ENCODE data around the gene EPS8L2. TPM values are rescaled to one million over a fixed set of nuclear protein-coding genes. Genes with fewer than 3 reads are reported as not detected.

The EPS8L2 gene
- total and polyA plus RNA-seq, 2 experiments from 2014 or later, result 157 to 310 TPM

GRCh38 chr11:695538-696248 lies 10.3 kb upstream of the EPS8L2 start, which contains the start of gene TMEM80:
Gene TMEM80 (plus strand): TSS chr11:695816. CDS start chr11:695828, 12 bp downstream.
- TF ChIP-seq EZH2phosphoT487 (IDR thresholded peaks at IDR 0.05; ENCODE audit: low read depth, severe bottlenecking, unreplicated experiment), result no peak
- TF ChIP-seq, protein P1, sequence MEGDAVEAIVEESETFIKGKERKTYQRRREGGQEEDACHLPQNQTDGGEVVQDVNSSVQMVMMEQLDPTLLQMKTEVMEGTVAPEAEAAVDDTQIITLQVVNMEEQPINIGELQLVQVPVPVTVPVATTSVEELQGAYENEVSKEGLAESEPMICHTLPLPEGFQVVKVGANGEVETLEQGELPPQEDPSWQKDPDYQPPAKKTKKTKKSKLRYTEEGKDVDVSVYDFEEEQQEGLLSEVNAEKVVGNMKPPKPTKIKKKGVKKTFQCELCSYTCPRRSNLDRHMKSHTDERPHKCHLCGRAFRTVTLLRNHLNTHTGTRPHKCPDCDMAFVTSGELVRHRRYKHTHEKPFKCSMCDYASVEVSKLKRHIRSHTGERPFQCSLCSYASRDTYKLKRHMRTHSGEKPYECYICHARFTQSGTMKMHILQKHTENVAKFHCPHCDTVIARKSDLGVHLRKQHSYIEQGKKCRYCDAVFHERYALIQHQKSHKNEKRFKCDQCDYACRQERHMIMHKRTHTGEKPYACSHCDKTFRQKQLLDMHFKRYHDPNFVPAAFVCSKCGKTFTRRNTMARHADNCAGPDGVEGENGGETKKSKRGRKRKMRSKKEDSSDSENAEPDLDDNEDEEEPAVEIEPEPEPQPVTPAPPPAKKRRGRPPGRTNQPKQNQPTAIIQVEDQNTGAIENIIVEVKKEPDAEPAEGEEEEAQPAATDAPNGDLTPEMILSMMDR (IDR thresholded peaks at IDR 0.05; ENCODE audit: poor library complexity), result no peak
- TF ChIP-seq EZH2 (IDR thresholded peaks at IDR 0.05; ENCODE audit: borderline replicate concordance), result no peak
- Histone ChIP-seq H4K20me1 (ENCODE audit: insufficient read depth, poor library complexity, severe bottlenecking) (peaks cover 13% of the 10 kb centered on the region), H3K9me3 (ENCODE audit: low read depth) (no peaks in the 10 kb centered on the region), H3K4me3 (peak within 1 kb of the TSS; percentile 53), H2AFZ (peak within 1 kb of the TSS; percentile 33), H3K79me2 (peaks cover 74% of the 10 kb centered on the region), H3K27ac (peak within 1 kb of the TSS; percentile 96), H3K4me1 (ENCODE audit: insufficient read depth) (peaks cover 31% of the 10 kb centered on the region), H3K9me2 (replicated peaks; ENCODE audit: insufficient read depth) (no peaks in the 10 kb centered on the region), H3K27me3 (no peaks in the 10 kb centered on the region), H3K36me3 (replicated peaks; ENCODE audit: insufficient read depth, low read depth) (no peaks in the 10 kb centered on the region), H3K4me2 (peak within 1 kb of the TSS; percentile 84)
- 1% methylated on average over 71 of the region's 101 CpGs for WGBS (ENCODE audit: low lambda C conversion rate, missing lambda C conversion rate)
- peak; percentile 99 for DNase-seq (ENCODE audit: low spot score)

DNA sequence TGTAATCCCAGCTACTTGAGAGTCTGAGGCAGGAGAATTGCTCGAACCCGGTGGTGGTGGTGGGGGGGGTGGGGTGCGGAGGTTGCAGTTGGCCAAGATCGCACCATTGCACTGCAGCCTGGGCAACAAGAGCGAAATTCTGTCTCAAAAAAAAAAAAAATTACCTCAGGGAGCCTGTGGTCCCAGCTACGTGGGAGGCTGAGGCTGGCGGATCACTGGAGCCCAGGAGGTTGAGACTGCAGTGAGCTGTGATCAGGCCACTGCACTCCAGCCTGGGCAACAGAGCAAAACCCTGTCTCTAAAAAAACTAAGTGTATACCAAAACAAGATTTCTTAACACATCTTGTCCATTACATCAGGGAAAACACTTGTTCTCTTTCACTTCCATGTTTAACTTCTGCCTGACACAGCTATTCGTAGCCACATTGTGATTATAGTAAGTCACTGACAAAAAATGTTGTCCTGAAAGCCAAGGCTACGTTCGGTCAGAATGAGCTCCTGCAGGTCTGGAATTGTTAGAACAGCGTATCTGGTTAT lies 9.0 kb upstream of the EPS8L2 start:
- Histone ChIP-seq H3K9me3 (ENCODE audit: low read depth) (no peaks in the 10 kb centered on the region), H3K36me3 (replicated peaks; ENCODE audit: insufficient read depth, low read depth) (no peaks in the 10 kb centered on the region), H2AFZ (no peak overlapping the region), H3K9me2 (replicated peaks; ENCODE audit: insufficient read depth) (no peaks in the 10 kb centered on the region), H3K4me1 (ENCODE audit: insufficient read depth) (peaks cover 31% of the 10 kb centered on the region), H3K27me3 (no peaks in the 10 kb centered on the region), H3K79me2 (peaks cover 68% of the 10 kb centered on the region), H3K4me2 (peak overlapping the region; percentile 81), H4K20me1 (ENCODE audit: insufficient read depth, poor library complexity, severe bottlenecking) (peaks cover 10% of the 10 kb centered on the region), H3K27ac (peak overlapping the region; percentile 88), H3K4me3 (no peak overlapping the region)
- TF ChIP-seq EZH2phosphoT487 (IDR thresholded peaks at IDR 0.05; ENCODE audit: low read depth, severe bottlenecking, unreplicated experiment) (no peak), EZH2 (IDR thresholded peaks at IDR 0.05; ENCODE audit: borderline replicate concordance) (no peak)
- TF ChIP-seq, protein P1 (IDR thresholded peaks at IDR 0.05; ENCODE audit: poor library complexity), result no peak
- peak; percentile 36 for DNase-seq (ENCODE audit: low spot score)
- 80% methylated on average over 11 of the region's 11 CpGs for WGBS (ENCODE audit: low lambda C conversion rate, missing lambda C conversion rate)

DNA sequence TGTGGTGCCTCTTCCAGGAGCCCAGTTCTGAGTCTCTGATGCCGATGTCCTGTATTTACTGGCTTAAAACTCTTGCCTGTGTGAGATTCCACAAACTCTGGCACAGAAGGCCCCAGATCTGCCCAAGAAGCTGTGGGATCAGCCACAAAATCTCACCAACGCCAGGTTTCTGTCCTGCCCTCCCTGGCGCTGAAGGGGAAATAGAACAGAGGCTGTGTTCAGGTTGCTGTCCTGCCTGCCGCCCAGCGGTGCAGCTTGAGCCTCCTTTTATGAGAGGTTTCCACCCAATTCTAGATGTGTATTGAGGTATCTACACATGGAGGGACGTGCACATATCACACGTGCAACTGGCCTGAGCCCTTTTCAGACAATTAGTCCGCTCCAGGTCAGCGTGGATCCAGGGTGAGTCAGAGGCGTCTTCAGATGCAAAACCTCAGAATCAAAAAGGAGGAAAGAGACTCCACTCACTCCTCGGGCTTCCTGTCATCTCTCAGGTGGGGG lies 8.2 kb upstream of the EPS8L2 start:
- Histone ChIP-seq H3K9me3 (ENCODE audit: low read depth) (no peaks in the 10 kb centered on the region), H3K27ac (peak overlapping the region; percentile 88), H3K4me2 (peak overlapping the region; percentile 81), H3K27me3 (no peaks in the 10 kb centered on the region), H3K4me1 (ENCODE audit: insufficient read depth) (peaks cover 30% of the 10 kb centered on the region), H3K4me3 (no peak overlapping the region), H4K20me1 (ENCODE audit: insufficient read depth, poor library complexity, severe bottlenecking) (peaks cover 9% of the 10 kb centered on the region), H3K36me3 (replicated peaks; ENCODE audit: insufficient read depth, low read depth) (no peaks in the 10 kb centered on the region), H2AFZ (no peak overlapping the region), H3K79me2 (peaks cover 68% of the 10 kb centered on the region), H3K9me2 (replicated peaks; ENCODE audit: insufficient read depth) (no peaks in the 10 kb centered on the region)
- TF ChIP-seq EZH2phosphoT487 (IDR thresholded peaks at IDR 0.05; ENCODE audit: low read depth, severe bottlenecking, unreplicated experiment) (no peak), EZH2 (IDR thresholded peaks at IDR 0.05; ENCODE audit: borderline replicate concordance) (no peak)
- TF ChIP-seq, protein P1 (IDR thresholded peaks at IDR 0.05; ENCODE audit: poor library complexity), result no peak
- no peak for DNase-seq (ENCODE audit: low spot score)
- WGBS (ENCODE audit: low lambda C conversion rate, missing lambda C conversion rate), result 86% methylated on average over 11 of the region's 11 CpGs

Data from hepatocyte (in vitro differentiated cells).